ENCODE measurements around the gene ARHGEF12.

The ARHGEF12 gene

DNA sequence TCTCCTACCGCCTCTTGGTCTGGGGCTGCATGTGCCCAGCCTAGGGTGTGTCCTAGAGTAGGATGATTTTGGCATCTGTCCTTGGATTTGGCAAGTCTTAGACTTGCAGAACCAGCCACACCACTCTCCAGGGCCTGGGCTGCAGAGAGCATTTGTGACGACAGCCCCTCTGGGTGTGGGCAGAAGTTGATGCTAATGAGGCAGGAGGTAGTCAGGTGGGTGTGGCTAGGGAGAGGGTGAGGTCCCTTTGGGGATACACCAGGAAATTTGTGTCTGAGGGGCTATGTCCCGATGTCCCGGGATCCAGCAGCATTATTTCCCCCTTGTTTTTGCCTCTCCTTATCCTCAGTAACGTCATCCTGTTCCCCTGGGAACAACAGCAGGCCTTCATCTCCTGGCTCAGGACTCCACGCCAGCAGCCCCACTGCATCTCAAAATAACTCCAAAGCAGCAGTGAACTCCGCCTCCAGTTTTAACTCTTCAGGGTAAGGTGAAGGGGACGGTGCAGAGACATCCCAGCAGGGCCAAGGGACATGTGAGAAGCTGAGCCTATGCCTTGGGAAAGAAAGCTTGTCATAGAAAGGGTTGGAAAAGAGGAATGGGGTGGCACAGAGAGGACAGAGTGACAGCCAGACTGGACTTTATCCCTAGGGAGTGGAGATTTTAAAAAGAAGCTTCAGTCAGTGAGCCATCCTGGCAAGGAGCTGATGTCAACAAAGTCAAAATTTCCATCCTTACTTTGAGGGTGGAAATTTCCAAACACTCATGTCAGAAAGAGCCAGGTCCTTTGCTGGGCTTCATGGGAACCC is 19.1 kb upstream of the ARHGEF12 start:
- DNase-seq (ENCODE audit: low read depth, low spot score): no peak

- DNase-seq (ENCODE audit: low read depth, low spot score): no peak
Observed at GRCh38 chr11:120317689-120318480, 18.3 kb upstream of the ARHGEF12 start.

DNA sequence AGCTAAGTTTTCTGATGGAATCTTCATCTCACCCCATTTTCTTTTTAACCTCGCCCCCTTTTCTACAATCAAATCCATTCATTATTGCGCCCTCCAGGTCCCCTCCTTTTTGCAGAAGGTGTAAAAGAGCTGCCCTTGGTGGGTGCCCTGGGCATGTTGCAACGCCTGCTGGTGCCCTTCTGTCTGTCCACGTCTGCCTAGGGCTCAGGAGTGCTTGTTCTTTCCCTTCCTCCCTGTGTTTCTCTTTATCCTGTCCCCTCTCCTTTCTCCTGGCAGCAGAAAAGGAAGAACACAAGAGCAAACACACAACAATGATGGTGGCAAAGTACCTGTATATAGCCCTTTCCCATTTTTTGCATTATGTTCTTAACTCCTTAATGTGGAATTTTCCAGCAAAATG is 17.3 kb upstream of the ARHGEF12 start:
- no peak for DNase-seq (ENCODE audit: low read depth, low spot score)

DNA sequence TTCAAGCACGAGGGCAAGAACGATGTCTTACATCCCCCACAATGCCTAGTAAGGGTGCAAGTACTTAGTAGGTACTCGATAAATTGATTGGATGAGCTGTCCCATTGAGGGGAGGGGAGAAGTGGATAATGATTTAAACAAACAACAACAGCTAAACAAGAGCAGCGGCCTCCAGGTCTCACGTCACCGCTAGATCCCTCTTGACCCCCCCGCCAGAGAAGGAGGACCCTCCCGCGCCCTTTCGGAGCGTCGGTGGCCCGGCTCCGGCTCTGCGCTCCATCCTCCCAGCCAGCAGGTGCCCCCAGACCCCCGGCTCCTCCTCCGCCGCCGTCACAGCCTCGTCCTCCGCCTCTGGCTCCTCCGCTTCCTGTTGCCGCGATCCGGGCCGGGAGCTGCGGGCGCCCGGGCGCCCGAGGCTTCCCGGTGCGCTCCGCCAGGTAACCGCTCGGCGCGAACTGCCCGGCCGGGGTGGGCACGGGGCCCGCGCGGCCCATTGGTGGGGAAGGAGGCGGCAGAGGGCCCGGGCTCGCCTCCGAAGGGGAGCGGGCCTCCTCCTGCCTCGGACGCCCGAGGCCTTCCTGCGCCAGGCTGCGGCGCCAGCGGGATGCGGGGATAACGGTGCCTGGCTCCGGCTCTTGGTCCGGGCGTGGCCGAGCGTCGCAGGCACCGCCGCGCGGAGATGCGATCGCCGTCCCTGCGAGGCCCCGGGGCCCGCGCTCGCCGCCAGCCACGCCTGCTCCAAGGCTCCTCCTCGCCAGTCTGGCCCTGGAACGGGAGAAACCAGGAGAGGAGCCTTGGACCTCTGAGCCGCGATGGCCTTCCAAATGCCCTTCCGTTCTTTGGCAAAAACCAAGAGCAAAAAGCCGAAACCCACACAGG is 11.0 kb upstream of the ARHGEF12 start, which contains the start of gene TLCD5:
Gene TLCD5, plus strand, starts transcription at position 368 of the 879 bp plus-strand sequence. CDS start 2,143 bp downstream, outside the sequence.
- DNase-seq (ENCODE audit: low read depth, low spot score): peak; percentile 64

GRCh38 chr11:120326228-120326627 is 10.0 kb upstream of the ARHGEF12 start:
- DNase-seq (ENCODE audit: low read depth, low spot score): no peak

DNA sequence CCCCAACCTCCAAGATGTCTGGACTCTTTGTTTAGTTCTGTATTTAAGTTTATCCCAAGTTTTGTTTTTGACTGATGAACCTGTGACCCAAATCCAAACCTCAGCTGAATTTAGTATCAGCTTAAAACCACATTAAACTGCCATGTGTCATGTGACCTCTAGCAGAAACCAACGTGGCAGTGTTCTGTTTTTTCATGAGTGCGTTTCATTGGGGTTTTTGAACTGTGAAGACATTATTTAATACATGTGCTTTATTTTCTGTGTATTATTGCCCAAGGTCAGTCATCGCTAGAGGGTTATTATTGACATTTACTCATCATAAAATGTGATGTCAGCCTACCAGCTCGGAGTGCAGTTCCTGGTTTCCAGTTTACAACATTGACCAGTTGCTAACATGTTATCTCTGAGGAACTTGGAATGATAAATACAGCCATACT is 9.3 kb upstream of the ARHGEF12 start:
- DNase-seq (ENCODE audit: low read depth, low spot score): no peak

DNA sequence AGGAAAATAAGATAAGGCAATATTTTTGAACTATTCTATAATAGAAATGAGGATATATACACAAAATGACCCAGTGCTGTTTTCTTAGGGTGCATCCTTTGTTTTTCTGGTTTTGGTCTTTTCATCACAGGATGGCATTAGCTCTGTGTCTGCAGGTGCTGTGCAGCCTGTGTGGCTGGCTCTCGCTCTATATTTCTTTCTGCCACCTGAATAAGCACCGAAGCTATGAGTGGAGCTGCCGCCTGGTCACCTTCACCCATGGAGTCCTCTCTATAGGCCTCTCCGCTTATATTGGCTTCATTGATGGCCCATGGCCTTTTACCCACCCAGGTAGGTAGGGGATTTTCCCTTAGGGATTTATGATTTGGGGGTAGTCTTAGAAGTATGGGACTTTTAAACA is 8.9 kb upstream of the ARHGEF12 start:
- DNase-seq (ENCODE audit: low read depth, low spot score): no peak

- DNase-seq (ENCODE audit: low read depth, low spot score): no peak
Observed at GRCh38 chr11:120329556-120329955, 6.7 kb upstream of the ARHGEF12 start.

DNA sequence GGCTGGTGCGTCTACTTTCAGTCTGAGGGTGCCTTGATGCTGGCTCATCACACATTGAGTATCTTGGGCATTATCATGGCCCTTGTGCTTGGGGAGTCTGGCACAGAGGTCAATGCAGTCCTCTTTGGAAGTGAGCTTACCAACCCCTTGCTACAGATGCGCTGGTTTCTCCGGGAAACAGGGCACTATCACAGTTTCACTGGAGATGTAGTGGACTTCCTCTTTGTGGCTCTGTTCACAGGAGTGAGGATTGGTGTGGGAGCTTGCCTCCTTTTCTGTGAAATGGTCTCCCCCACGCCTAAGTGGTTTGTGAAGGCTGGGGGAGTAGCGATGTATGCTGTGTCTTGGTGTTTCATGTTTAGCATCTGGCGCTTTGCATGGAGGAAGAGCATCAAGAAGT is 6.2 kb upstream of the ARHGEF12 start:
- DNase-seq (ENCODE audit: low read depth, low spot score): no peak

DNA sequence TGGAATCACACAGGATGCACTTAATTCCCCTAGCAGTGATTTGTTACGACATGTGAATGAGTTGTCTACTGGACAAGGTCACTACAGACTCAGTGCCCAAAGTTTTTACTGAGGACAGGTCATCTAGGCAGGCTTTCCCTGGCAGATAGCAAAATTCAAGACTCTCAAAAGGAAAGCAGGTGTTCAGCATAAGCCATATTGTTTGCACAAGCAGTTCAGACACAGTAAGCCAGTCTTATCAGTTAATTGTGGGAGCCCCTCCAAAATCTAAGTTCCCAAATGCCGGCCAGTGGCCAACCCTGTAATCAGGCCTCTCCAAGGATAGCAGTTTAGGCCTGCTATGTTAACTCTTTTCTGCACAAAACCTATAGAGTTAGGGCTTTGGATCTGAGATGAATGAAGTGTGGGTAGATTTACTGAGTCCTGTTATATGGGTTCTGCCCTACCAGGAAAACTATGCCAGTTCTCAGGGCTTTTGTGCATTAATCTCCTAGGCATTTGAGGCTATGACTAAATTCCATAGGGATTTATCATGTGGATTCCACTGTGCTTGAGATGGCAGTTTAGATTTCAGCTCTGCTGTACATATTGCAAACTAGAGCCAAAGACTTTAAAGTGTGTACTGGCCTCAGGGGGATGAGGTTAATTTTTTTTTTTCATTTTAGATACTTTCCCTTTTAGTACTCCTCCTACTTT is 4.8 kb upstream of the ARHGEF12 start:
- DNase-seq (ENCODE audit: low read depth, low spot score): no peak

GRCh38 chr11:120332822-120333716 is 3.1 kb upstream of the ARHGEF12 start:
- DNase-seq (ENCODE audit: low read depth, low spot score): no peak

GRCh38 chr11:120333801-120334200 is 2.4 kb upstream of the ARHGEF12 start:
- no peak for DNase-seq (ENCODE audit: low read depth, low spot score)

DNA sequence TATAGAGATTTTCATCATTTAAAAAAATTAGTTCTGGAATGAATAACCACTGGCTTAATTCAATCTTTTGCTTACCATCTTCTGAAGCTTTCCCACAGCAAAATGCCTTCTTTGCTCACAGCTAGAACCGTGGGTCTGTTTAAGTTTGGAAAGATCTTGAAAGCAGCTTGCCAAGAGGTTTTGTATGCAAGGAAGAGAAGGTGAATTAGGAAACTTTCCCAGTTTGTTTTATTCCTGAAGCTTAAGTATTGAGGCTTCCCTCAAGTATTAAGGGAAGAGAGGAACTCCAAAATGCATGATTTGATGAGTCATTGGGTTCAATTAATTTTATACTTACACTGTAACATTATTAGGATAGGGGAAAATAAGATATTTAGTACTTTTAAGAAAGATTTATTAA is 1.9 kb upstream of the ARHGEF12 start:
- no peak for DNase-seq (ENCODE audit: low read depth, low spot score)

DNA sequence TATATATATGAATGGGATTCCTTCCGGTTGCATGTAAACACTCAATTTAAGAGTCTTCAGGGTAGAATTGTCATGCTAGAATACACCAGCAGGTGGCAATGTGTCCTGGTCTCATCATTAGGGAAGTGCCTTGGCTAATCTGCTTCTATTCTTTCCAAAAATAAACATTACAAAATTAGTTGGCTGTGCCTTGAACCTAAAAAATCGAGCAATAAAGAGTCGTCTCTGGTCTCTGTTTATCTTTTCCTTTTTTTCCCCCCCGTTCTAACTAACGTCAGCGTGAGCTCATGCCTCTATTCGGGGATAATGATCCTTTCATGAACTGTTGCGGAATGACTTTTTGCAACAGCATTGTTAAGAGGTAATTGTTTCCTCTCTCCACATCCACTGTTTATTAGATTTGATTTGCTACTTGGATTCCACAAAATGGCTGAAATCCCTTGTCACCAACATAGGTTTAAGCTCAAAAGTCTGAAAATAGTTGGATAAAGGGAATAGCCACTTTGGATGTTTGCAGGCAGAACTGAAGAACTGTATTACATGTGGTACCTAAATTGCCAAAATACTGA is 1.2 kb upstream of the ARHGEF12 start:
- DNase-seq (ENCODE audit: low read depth, low spot score): no peak

DNA sequence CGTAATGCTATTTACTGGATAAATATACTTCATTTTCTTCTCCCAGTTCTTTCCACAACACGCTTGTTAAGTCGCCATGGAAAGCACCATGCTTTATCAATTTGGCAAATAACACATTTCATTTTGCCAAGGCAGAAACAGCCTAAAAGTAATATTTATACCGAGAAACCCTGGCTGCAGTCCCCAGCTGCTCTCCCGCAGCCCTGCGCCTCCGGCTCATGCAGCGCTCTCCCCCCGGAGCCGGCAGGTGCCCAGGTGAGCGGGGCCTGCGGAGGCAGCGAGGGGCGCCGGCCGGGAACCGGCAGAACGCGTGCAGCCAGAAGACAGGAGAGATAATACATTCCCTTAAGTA is 681 bp upstream of the ARHGEF12 start:
- no peak for DNase-seq (ENCODE audit: low read depth, low spot score)

DNA sequence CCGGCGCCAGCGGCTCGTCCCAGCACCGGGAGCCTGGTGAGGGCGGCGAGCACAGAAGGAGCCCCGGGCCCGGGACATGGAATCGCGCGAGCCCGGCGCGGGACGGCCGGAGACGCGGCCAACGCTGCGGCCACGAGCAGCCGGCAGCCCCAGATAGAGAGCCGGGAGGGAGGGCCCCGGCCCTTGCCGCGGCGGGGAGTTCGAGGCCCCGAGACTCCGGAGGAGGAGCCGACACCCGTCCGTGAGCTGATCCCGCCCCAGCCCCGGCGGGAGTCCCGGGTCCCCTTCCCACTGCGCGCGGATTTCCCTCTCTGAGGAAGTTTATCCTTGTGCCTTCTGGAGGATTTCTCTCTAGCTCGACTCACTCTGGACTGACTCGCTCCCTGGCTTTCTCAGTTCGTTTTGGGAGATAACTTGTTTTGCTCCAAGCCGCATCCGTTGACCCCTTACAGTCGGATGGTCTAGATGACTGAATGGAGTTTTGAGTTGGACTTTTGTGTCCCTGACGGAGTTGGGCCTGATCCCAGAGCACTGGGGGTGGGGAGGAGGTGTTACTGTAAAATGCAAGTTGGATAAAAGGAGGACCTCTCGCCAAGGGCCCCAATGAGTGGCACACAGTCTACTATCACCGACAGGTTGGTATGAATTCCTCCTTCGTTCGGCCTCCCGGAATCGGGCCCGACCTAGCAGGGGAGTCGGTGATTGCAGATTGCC is 585 bp downstream of the ARHGEF12 start:
- DNase-seq (ENCODE audit: low read depth, low spot score): no peak

DNA sequence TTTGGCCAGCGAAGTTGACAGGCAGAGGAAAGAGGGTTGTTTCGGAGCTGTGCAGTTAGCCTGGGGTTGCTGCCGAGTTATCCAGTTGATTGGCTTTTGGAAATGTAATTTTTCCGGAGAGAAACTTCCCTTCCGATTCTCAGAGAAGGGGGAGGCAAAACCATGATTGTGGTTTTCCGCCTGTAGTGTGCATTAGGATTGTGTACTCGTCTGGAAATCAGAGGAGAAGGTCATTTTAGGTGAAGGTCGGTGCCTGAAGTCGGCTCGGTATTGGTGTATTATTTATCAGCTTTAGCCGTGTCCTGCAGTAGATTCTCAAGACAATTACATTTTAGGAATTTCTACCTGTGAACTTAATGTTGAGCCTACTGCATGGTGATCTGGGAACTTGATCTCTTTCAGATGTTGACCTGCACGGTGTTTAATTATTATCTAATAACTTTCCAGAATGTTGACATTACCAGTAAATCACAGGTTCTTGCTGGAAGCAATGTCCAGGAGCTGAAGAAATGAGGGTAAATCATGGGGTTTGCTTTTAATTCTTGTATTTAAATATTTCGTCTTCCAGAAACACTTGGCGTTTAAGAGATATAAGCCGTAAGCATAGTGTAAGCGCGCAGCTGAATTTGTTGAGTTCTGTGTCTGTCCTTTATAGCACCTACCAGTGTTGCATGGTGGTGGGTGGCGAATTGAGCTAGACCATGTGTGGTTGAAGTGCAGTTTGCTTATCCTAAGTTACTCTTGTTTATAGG is 1.3 kb downstream of the ARHGEF12 start:
- DNase-seq (ENCODE audit: low read depth, low spot score): no peak

GRCh38 chr11:120338107-120338933 is 2.1 kb downstream of the ARHGEF12 start:
- no peak for DNase-seq (ENCODE audit: low read depth, low spot score)

All from iPS DF 19.7 (cell line).